Measurements from ENCODE around the gene PTGFRN.
"Not testable (repeated sequence)": the region's sequence is repeated elsewhere in the genome, so short reads cannot be mapped to it uniquely, and the experiment has no call there.

PTGFRN gene

GRCh38 chr1:116915086-116915661 lies 5.5 kb downstream of the PTGFRN start:
- peak in 1 of 58 donors; percentile 12 for DNase-seq

GRCh38 chr1:116916002-116916401 lies 6.3 kb downstream of the PTGFRN start:
- no peak for DNase-seq

- peak in 21 of 58 donors; percentile 3 to 66 (median 35) for DNase-seq
Observed at GRCh38 chr1:116916533-116917445, 7.1 kb downstream of the PTGFRN start.

- no peak for DNase-seq
Observed at GRCh38 chr1:116918714-116919357, 9.1 kb downstream of the PTGFRN start.

GRCh38 chr1:116919802-116920201 lies 10.1 kb downstream of the PTGFRN start:
- no peak for DNase-seq

- no peak for DNase-seq
Observed at GRCh38 chr1:116920211-116920610, 10.5 kb downstream of the PTGFRN start.

- no peak for DNase-seq
Observed at GRCh38 chr1:116921301-116921885, 11.7 kb downstream of the PTGFRN start.

GRCh38 chr1:116921937-116922336 lies 12.2 kb downstream of the PTGFRN start:
- no peak for DNase-seq

- DNase-seq = no peak
Observed at GRCh38 chr1:116923421-116923820, 13.7 kb downstream of the PTGFRN start.

- no peak for DNase-seq
Observed at GRCh38 chr1:116927049-116927798, 17.5 kb downstream of the PTGFRN start.

GRCh38 chr1:116929961-116930592 lies 20.4 kb downstream of the PTGFRN start:
- no peak for DNase-seq

GRCh38 chr1:116931016-116931918 lies 21.6 kb downstream of the PTGFRN start:
- DNase-seq = no peak

GRCh38 chr1:116933606-116934515 lies 24.1 kb downstream of the PTGFRN start:
- DNase-seq = no peak

- no peak for DNase-seq
Observed at GRCh38 chr1:116934586-116935207, 25.0 kb downstream of the PTGFRN start.

- no peak for DNase-seq
Observed at GRCh38 chr1:116938216-116938615, 28.5 kb downstream of the PTGFRN start.

GRCh38 chr1:116939780-116940543 lies 30.2 kb downstream of the PTGFRN start:
- not testable (repeated sequence) for DNase-seq
